Lower leg skin (tissue), 3 donors: ENCODE data around the gene ZSCAN22.

Source experiments
- POLR2A ChIP-seq, 2 donors: fragments of 450-650 bp; IDR thresholded peaks; one replicate each; pipeline ENCODE4 v1.6.1; 2016 to 2017; ENCODE audit warnings: antibody characterized with exemption in 2 of 2, mild to moderate bottlenecking in 1 of 2, moderate library complexity in 1 of 2
- TF ChIP-seq, protein P1 (sequence below), 3 donors: fragments of 450-650 bp; IDR thresholded peaks; one replicate each; pipeline ENCODE4 v1.5.1; 2016; ENCODE audit warnings: antibody characterized with exemption in 3 of 3, mild to moderate bottlenecking in 3 of 3, moderate library complexity in 2 of 3

- TF ChIP-seq, protein P1, sequence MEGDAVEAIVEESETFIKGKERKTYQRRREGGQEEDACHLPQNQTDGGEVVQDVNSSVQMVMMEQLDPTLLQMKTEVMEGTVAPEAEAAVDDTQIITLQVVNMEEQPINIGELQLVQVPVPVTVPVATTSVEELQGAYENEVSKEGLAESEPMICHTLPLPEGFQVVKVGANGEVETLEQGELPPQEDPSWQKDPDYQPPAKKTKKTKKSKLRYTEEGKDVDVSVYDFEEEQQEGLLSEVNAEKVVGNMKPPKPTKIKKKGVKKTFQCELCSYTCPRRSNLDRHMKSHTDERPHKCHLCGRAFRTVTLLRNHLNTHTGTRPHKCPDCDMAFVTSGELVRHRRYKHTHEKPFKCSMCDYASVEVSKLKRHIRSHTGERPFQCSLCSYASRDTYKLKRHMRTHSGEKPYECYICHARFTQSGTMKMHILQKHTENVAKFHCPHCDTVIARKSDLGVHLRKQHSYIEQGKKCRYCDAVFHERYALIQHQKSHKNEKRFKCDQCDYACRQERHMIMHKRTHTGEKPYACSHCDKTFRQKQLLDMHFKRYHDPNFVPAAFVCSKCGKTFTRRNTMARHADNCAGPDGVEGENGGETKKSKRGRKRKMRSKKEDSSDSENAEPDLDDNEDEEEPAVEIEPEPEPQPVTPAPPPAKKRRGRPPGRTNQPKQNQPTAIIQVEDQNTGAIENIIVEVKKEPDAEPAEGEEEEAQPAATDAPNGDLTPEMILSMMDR (IDR thresholded peaks at IDR 0.05) = no peak
- no peak for TF ChIP-seq POLR2A (IDR thresholded peaks at IDR 0.05)
These were observed 47.5 kb upstream of the ZSCAN22 start for GRCh38 chr19:58279042-58279924.
